HEK293 (cell line): ENCODE results near the gene EMCN.

Source experiments
- CTCF ChIA-PET: fragments of 350-600 bp; formaldehyde crosslinking; extraction: SDS; loops from one replicate; lab custom pipeline; 2021; ENCODE audit warnings: antibody characterized with exemption; lab: Yijun Ruan, JAX
- POLR2A ChIA-PET: fragments of 300-600 bp; formaldehyde crosslinking; extraction: SDS; loops from one replicate; lab custom pipeline; 2020; ENCODE audit warnings: antibody characterized with exemption, inconsistent platforms; lab: Yijun Ruan, JAX
- H3K27ac ChIP-seq: fragments of 200-500 bp; sonication (Bioruptor generic); 2 replicates; pipeline ENCODE4 v1.5.1; 2014; ENCODE audit warnings: low read depth, low read length, control low read depth, inconsistent platforms; ENCODE audit errors: extremely low read depth
- H3K36me3 ChIP-seq, 2 experiments: fragments of 200-500 bp in 1 of 2; sonication (Bioruptor generic) in 1 of 2; 1 replicate in 1 of 2; 2 replicates in 1 of 2; pipeline ENCODE4 v1.5.1; 2014 to 2017; ENCODE audit warnings: inconsistent platforms in 2 of 2, low read length in 2 of 2; ENCODE audit not compliant: control insufficient read depth in 2 of 2, insufficient read depth in 1 of 2
- H3K4me1 ChIP-seq: fragments of 200-500 bp; sonication (Bioruptor generic); 2 replicates; pipeline ENCODE4 v1.5.1; 2014; ENCODE audit warnings: mild to moderate bottlenecking, low read length, inconsistent platforms; ENCODE audit not compliant: control insufficient read depth, insufficient read depth
- H3K4me3 ChIP-seq: 2 replicates; pipeline ENCODE4 v1.5.1; 2011; ENCODE audit warnings: low read depth, mild to moderate bottlenecking, control low read depth, low read length, moderate library complexity
- H3K9me3 ChIP-seq: fragments of 200-500 bp; sonication (Bioruptor generic); 2 replicates; pipeline ENCODE4 v1.5.1; 2014; ENCODE audit warnings: low read depth, low read length, inconsistent platforms; ENCODE audit not compliant: control insufficient read depth, insufficient read depth
- ATF2 ChIP-seq: fragments of 450-650 bp; formaldehyde crosslinking; IDR thresholded peaks from 2 replicates; pipeline ENCODE4 v1.5.1; 2016; ENCODE audit warnings: missing biosample characterization, missing genetic modification characterization, low read depth
- BCL6B ChIP-seq: fragments of 450-650 bp; formaldehyde crosslinking; IDR thresholded peaks from 2 replicates; pipeline ENCODE4 v1.5.1; 2017; ENCODE audit warnings: missing biosample characterization, missing genetic modification characterization
- HOXD13 ChIP-seq: sonication (generic); formaldehyde crosslinking; IDR thresholded peaks from 2 replicates; pipeline ENCODE4 v1.8.0; 2022; ENCODE audit warnings: missing genetic modification reagents, borderline replicate concordance
- KLF8 ChIP-seq: fragments of 450-650 bp; formaldehyde crosslinking; IDR thresholded peaks from 2 replicates; pipeline ENCODE4 v1.5.1; 2016; ENCODE audit warnings: missing biosample characterization, missing genetic modification characterization
- KLF9 ChIP-seq: fragments of 450-650 bp; formaldehyde crosslinking; IDR thresholded peaks from 2 replicates; pipeline ENCODE4 v1.5.1; 2016; ENCODE audit warnings: missing biosample characterization, missing genetic modification characterization, low read depth
- MEIS1 ChIP-seq: sonication (generic); formaldehyde crosslinking; IDR thresholded peaks from 2 replicates; pipeline ENCODE4 v1.8.1; 2022; ENCODE audit warnings: missing genetic modification reagents, mild to moderate bottlenecking, borderline replicate concordance
- SP2 ChIP-seq: fragments of 450-650 bp; formaldehyde crosslinking; IDR thresholded peaks from 2 replicates; pipeline ENCODE4 v1.5.1; 2016; ENCODE audit warnings: missing biosample characterization, missing genetic modification characterization
- SP7 ChIP-seq: fragments of 450-650 bp; formaldehyde crosslinking; IDR thresholded peaks from 2 replicates; pipeline ENCODE4 v1.5.1; 2016; ENCODE audit warnings: missing biosample characterization, missing genetic modification characterization
- ZBTB17 ChIP-seq: fragments of 450-650 bp; formaldehyde crosslinking; IDR thresholded peaks from 2 replicates; pipeline ENCODE4 v1.5.1; 2016; ENCODE audit warnings: missing biosample characterization, missing genetic modification characterization
- ZBTB6 ChIP-seq: fragments of 450-650 bp; formaldehyde crosslinking; IDR thresholded peaks from 2 replicates; pipeline ENCODE4 v1.5.1; 2017; ENCODE audit warnings: missing biosample characterization, missing genetic modification characterization
- ZNF121 ChIP-seq: fragments of 450-650 bp; formaldehyde crosslinking; IDR thresholded peaks from 2 replicates; pipeline ENCODE4 v1.5.1; 2016; ENCODE audit warnings: missing biosample characterization, missing genetic modification characterization
- ZNF223 ChIP-seq: fragments of 450-650 bp; formaldehyde crosslinking; IDR thresholded peaks from 2 replicates; pipeline ENCODE4 v1.5.1; 2016; ENCODE audit warnings: missing biosample characterization, missing genetic modification characterization
- ZNF239 ChIP-seq: fragments of 450-650 bp; formaldehyde crosslinking; IDR thresholded peaks from 2 replicates; pipeline ENCODE4 v1.5.1; 2016; ENCODE audit warnings: missing biosample characterization, missing genetic modification characterization
- ZNF366 ChIP-seq: fragments of 450-650 bp; formaldehyde crosslinking; conservative IDR thresholded peaks from 2 replicates; pipeline ENCODE4 v1.5.1; 2016; ENCODE audit warnings: missing biosample characterization, missing genetic modification characterization
- ZNF416 ChIP-seq: fragments of 450-650 bp; formaldehyde crosslinking; IDR thresholded peaks from 2 replicates; pipeline ENCODE4 v1.5.1; 2016; ENCODE audit warnings: missing biosample characterization, missing genetic modification characterization
- ZNF558 ChIP-seq: fragments of 450-650 bp; formaldehyde crosslinking; IDR thresholded peaks from 2 replicates; pipeline ENCODE4 v1.5.1; 2016; ENCODE audit warnings: missing biosample characterization, missing genetic modification characterization
- ZNF561 ChIP-seq: fragments of 450-650 bp; IDR thresholded peaks from 2 replicates; pipeline ENCODE4 v1.5.1; 2018; ENCODE audit warnings: missing biosample characterization, missing genetic modification characterization, borderline replicate concordance
- ZNF571 ChIP-seq: fragments of 450-650 bp; formaldehyde crosslinking; IDR thresholded peaks from 2 replicates; pipeline ENCODE4 v1.5.0; 2017; ENCODE audit warnings: missing biosample characterization, missing genetic modification characterization
- ZNF670 ChIP-seq: fragments of 450-650 bp; formaldehyde crosslinking; IDR thresholded peaks from 2 replicates; pipeline ENCODE4 v1.5.1; 2016; ENCODE audit warnings: missing biosample characterization, missing genetic modification characterization, low read depth
- ZSCAN16 ChIP-seq: fragments of 450-650 bp; formaldehyde crosslinking; IDR thresholded peaks from 2 replicates; pipeline ENCODE4 v1.5.1; 2016; ENCODE audit warnings: missing biosample characterization, missing genetic modification characterization
- ZSCAN4 ChIP-seq: fragments of 450-650 bp; formaldehyde crosslinking; IDR thresholded peaks from 2 replicates; pipeline ENCODE4 v1.5.1; 2017; ENCODE audit warnings: missing biosample characterization, missing genetic modification characterization

The EMCN gene

GRCh38 chr4:100517864-100518341 lies at the start of gene EMCN:
Gene EMCN, minus strand, starts transcription at chr4:100518022. Its CDS starts 108 bp downstream, at chr4:100517914.
- no peak for TF ChIP-seq ZNF558 (tag by site-specific recombination)
- H3K27ac ChIP-seq, result no peak within 1 kb of the TSS
- H3K4me3 ChIP-seq, result no peak within 1 kb of the TSS
- H3K4me1 ChIP-seq, result no peaks in the 10 kb centered on the region
- CTCF ChIA-PET, result no interaction called here
- POLR2A ChIA-PET, result no interaction called here
- no peaks in the 10 kb centered on the region for H3K36me3 ChIP-seq
- no peaks in the 10 kb centered on the region for H3K9me3 ChIP-seq

- H3K9me3 ChIP-seq, result no peaks in the 10 kb centered on the region
- CTCF ChIA-PET, result interaction anchor here (0.7 kb wide), 2 partner anchors 139 to 475 kb away, joined by 3 read pairs; no protein-coding TSS in a partner anchor
- no peak for TF ChIP-seq BCL6B (tag by site-specific recombination)
- TF ChIP-seq MEIS1, result no peak
- no peak for TF ChIP-seq ZSCAN16 (tag by site-specific recombination)
- no peak for TF ChIP-seq ZBTB6 (tag by site-specific recombination)
- TF ChIP-seq ZNF561 (tag by site-specific recombination), result no peak
- TF ChIP-seq ZNF670 (tag by site-specific recombination), result no peak
- TF ChIP-seq ZNF121 (tag by site-specific recombination), result no peak
- TF ChIP-seq ZNF239 (tag by site-specific recombination), result no peak
- TF ChIP-seq SP2, result no peak
- TF ChIP-seq ZNF366 (tag by site-specific recombination), result no peak
- TF ChIP-seq ZBTB17 (tag by site-specific recombination), result no peak
- no peak for TF ChIP-seq ATF2 (tag by site-specific recombination)
- no peak for TF ChIP-seq KLF8 (tag by site-specific recombination)
- no peak for TF ChIP-seq ZSCAN4 (tag by site-specific recombination)
- no peak for TF ChIP-seq SP7
- no peak for TF ChIP-seq ZNF223 (tag by site-specific recombination)
- TF ChIP-seq ZNF416 (tag by site-specific recombination), result no peak
- TF ChIP-seq KLF9 (tag by site-specific recombination), result no peak
- TF ChIP-seq HOXD13 (CRISPR knock-in tag), result no peak
- TF ChIP-seq ZNF571 (tag by site-specific recombination), result no peak
- POLR2A ChIA-PET, result no interaction called here
- no peak overlapping the region for H3K4me3 ChIP-seq
- H3K27ac ChIP-seq, result no peak overlapping the region
- no peaks in the 10 kb centered on the region for H3K4me1 ChIP-seq
- H3K36me3 ChIP-seq, result no peaks in the 10 kb centered on the region
These were observed 48.6 kb upstream of the EMCN start for GRCh38 chr4:100566396-100566795.
